GM06990 (cell line): ENCODE data around the gene ERFE.

Source experiments
- DNase-seq: peaks from one replicate; pipeline ENCODE4 v3.0.0-alpha.2; 2011; ENCODE audit not compliant: insufficient read length; ENCODE audit errors: extremely low read depth
- H3K27me3 ChIP-seq: replicated peaks from 2 replicates; pipeline ENCODE4 v1.6.0; 2011; ENCODE audit warnings: low read length; ENCODE audit not compliant: control insufficient read depth, insufficient read depth
- H3K36me3 ChIP-seq: 2 replicates; pipeline ENCODE4 v1.5.1; 2011; ENCODE audit warnings: low read length; ENCODE audit not compliant: control insufficient read depth, insufficient read depth
- H3K4me3 ChIP-seq: replicated peaks from 2 replicates; pipeline ENCODE4 v1.5.1; 2011; ENCODE audit warnings: low read depth, mild to moderate bottlenecking, control low read depth, low read length
- TF ChIP-seq, protein P1 (sequence below): IDR thresholded peaks from 2 replicates; pipeline ENCODE4 v1.5.1; 2011; ENCODE audit warnings: low read length, control low read depth, mild to moderate bottlenecking, inconsistent platforms; ENCODE audit not compliant: insufficient read depth, poor library complexity, severe bottlenecking

The ERFE gene

DNA sequence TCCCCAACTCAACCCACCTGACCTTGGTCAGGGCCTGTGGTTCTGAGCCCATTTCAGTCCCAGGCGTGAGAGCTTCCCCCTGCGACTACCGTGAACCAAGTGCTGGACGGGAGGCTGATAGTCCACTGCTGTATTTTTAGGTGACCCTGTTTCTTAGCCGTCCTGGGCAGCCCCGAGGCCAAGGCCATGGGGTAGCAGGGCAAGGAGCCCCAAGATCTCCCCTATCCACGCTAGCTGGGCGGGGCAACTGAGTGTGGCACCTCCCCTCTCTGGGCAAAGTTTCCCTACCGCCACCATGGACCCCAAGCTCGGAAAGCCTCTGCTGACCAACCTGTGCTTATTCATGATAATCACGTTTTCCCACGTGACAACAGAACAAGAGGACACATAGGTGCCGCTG lies 20.9 kb upstream of the ERFE start:
- H3K4me3 ChIP-seq = no peak overlapping the region
- H3K36me3 ChIP-seq = no peaks in the 10 kb centered on the region
- no peak for DNase-seq
- no peaks in the 10 kb centered on the region for H3K27me3 ChIP-seq
- TF ChIP-seq, protein P1, sequence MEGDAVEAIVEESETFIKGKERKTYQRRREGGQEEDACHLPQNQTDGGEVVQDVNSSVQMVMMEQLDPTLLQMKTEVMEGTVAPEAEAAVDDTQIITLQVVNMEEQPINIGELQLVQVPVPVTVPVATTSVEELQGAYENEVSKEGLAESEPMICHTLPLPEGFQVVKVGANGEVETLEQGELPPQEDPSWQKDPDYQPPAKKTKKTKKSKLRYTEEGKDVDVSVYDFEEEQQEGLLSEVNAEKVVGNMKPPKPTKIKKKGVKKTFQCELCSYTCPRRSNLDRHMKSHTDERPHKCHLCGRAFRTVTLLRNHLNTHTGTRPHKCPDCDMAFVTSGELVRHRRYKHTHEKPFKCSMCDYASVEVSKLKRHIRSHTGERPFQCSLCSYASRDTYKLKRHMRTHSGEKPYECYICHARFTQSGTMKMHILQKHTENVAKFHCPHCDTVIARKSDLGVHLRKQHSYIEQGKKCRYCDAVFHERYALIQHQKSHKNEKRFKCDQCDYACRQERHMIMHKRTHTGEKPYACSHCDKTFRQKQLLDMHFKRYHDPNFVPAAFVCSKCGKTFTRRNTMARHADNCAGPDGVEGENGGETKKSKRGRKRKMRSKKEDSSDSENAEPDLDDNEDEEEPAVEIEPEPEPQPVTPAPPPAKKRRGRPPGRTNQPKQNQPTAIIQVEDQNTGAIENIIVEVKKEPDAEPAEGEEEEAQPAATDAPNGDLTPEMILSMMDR = no peak

DNA sequence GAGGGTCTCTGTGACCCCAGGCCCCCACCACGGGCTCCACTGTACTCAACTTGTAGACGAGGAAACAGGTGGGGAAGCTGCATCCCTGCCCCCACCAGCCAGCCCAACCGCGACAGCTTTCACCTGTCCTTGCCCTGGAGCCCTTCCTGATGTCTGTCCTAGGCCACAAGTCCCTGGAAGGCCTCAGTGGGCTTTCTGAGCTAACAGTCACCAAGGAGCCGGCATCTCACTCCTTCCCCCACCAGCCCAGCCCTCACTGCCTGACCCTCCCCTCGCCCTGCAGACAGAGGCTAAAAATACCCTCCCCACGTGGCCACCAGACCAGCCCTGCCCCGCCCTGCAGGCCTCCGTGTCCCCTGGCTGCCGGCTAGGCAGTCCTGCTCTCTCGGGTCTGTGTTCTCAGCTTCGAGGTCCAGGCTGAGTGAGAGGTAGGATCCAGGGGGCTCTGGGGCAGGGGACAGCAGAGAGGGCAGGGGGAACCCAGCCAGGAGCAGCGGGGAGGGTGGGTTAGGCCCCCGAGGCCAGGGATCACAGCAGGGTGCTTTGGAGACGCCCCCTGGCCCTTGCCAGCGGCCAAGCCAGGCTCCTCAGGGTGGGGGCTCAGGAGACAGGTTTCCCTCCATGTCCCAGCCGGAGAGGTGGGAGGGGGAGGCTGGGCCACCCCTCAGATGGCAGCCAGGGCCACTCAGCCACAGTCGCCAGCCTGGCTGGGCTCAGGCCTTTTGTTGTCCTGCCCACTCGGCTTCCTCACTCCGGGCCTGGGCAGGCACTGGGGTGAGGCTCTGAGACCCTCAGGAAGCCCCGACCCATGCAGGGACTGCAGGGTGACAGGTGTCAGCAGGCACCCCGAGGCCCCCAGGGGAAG lies 20.2 kb upstream of the ERFE start, which contains the start of gene KLHL30:
TSS of gene KLHL30 (plus strand) at position 338 of the 865 bp plus-strand sequence. CDS start 2,087 bp downstream, outside the sequence.
- DNase-seq = no peak
- H3K36me3 ChIP-seq = no peaks in the 10 kb centered on the region
- H3K27me3 ChIP-seq = no peaks in the 10 kb centered on the region
- no peak within 1 kb of the TSS for H3K4me3 ChIP-seq
- TF ChIP-seq, protein P1 = no peak

DNA sequence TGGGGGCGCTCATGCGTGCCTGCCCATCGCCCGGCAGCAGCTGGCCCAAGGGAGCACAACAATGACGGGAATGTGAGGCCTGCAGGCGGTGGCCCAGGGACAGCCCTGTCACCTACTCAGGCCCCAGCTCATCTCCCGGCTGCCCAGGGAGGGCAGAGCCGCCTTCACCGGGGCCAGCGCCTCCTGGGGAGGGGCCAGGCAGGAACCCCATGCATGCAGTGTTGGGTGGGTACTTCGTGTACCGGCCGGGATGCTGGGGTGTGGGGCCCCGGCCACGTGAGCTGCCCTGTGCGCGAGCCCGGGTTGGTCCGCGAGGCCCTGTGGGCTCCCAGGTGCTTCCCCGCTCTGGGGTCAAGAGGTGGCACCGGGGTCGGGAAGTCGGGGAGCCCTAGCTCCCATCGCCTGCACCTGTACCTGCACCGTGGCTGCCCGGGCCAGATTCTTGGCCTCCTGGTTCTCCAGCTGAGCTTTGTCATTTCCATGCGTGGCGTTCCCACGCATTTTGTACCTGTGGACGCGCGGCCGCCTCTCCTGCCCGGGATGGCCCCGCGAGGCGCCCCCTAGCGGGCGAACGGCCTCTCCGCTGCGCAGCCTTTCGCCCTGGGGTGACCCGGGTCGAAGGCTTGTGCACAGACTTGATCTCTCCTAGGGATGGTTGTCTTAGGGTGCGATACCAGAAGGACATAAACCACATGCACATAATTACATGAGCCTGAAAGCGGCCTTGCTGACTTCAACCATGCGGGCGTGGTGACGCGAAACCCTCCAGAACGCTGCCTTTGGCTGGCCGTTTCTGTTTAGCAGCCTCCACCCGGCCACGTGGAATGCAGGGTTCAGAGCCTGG lies 19.4 kb upstream of the ERFE start:
- Histone ChIP-seq H3K4me3 (no peak overlapping the region), H3K36me3 (no peaks in the 10 kb centered on the region), H3K27me3 (no peaks in the 10 kb centered on the region)
- TF ChIP-seq, protein P1 = peak; percentile 68
- peak; percentile 65 for DNase-seq

DNA sequence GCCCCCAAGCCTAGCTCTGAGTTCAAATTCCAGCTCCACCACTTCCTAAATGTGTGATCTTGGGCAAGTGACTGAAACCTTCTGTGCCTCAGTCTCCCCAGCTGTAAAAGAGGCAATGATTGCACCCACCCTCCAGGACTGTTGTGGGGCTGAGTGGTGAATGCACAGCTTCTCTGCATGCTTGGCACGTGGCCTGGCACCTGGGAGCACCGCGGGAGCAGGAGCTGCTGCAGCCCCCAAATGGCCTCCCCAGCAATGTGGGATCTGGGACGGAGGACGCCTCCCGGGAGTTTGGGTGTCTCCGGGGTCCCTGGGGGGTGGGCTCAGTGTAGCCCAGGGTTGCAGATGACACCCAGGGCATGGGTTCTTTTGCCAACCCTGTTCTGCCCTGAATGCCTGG lies 18.7 kb upstream of the ERFE start:
- Histone ChIP-seq H3K27me3 (no peaks in the 10 kb centered on the region), H3K36me3 (no peaks in the 10 kb centered on the region), H3K4me3 (no peak overlapping the region)
- TF ChIP-seq, protein P1 = no peak
- no peak for DNase-seq

DNA sequence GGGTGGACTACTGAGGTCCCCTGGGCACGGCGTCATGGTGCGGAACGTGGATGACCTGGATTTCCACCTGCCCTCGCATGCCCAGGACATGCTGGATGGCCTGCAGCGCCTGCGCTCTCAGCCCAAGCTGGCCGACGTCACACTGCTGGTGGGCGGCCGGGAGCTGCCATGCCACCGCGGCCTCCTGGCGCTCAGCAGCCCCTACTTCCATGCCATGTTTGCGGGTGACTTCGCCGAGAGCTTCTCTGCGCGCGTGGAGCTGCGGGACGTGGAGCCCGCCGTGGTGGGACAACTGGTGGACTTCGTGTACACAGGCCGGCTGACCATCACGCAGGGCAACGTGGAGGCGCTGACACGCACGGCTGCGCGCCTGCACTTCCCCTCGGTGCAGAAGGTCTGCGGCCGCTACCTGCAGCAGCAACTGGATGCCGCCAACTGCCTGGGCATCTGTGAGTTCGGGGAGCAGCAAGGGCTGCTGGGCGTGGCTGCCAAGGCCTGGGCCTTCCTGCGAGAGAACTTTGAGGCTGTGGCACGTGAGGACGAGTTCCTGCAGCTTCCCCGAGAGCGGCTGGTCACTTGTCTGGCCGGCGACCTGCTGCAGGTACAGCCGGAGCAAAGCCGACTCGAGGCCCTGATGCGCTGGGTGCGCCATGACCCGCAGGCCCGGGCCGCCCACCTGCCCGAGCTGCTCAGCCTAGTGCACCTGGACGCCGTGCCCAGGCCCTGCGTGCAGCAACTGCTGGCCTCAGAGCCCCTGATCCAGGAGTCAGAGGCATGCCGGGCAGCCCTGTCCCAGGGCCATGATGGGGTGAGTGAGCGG lies 17.8 kb upstream of the ERFE start:
- DNase-seq = no peak
- no peaks in the 10 kb centered on the region for H3K36me3 ChIP-seq
- no peak overlapping the region for H3K4me3 ChIP-seq
- TF ChIP-seq, protein P1 = no peak
- no peaks in the 10 kb centered on the region for H3K27me3 ChIP-seq
